HFF-Myc (cell line): ENCODE results near the gene ZNF385A.
"Not testable (repeated sequence)": the region's sequence is repeated elsewhere in the genome, so short reads cannot be mapped to it uniquely, and the experiment has no call there.

Experiments
- DNase-seq: peaks from one replicate; pipeline ENCODE4 v3.0.0-alpha.2; 2011; ENCODE audit warnings: low read depth; ENCODE audit errors: extremely low read depth
- H3K4me3 ChIP-seq: replicated peaks from 2 replicates; pipeline ENCODE4 v1.5.1; 2011; ENCODE audit warnings: low read depth, mild to moderate bottlenecking, control low read depth, low read length
- TF ChIP-seq, protein P1 (sequence below): IDR thresholded peaks from 2 replicates; pipeline ENCODE4 v1.5.1; 2012; ENCODE audit warnings: mild to moderate bottlenecking, low read depth, low read length, control low read depth; ENCODE audit errors: missing control alignments

Gene ZNF385A

GRCh38 chr12:54358945-54359761 is 25.4 kb downstream of the ZNF385A start:
- TF ChIP-seq, protein P1, sequence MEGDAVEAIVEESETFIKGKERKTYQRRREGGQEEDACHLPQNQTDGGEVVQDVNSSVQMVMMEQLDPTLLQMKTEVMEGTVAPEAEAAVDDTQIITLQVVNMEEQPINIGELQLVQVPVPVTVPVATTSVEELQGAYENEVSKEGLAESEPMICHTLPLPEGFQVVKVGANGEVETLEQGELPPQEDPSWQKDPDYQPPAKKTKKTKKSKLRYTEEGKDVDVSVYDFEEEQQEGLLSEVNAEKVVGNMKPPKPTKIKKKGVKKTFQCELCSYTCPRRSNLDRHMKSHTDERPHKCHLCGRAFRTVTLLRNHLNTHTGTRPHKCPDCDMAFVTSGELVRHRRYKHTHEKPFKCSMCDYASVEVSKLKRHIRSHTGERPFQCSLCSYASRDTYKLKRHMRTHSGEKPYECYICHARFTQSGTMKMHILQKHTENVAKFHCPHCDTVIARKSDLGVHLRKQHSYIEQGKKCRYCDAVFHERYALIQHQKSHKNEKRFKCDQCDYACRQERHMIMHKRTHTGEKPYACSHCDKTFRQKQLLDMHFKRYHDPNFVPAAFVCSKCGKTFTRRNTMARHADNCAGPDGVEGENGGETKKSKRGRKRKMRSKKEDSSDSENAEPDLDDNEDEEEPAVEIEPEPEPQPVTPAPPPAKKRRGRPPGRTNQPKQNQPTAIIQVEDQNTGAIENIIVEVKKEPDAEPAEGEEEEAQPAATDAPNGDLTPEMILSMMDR = no peak
- peak overlapping the region; percentile 54 for H3K4me3 ChIP-seq
- DNase-seq = peak; percentile 99

GRCh38 chr12:54358191-54358944 is 26.2 kb downstream of the ZNF385A start:
- H3K4me3 ChIP-seq = peak overlapping the region; percentile 54
- TF ChIP-seq, protein P1 = no peak
- DNase-seq = no peak

GRCh38 chr12:54357506-54358190 is 26.9 kb downstream of the ZNF385A start:
- TF ChIP-seq, protein P1 = no peak
- DNase-seq = no peak
- no peak overlapping the region for H3K4me3 ChIP-seq

GRCh38 chr12:54356951-54357356 is 27.6 kb downstream of the ZNF385A start:
- TF ChIP-seq, protein P1 = no peak
- no peak for DNase-seq
- no peak overlapping the region for H3K4me3 ChIP-seq

DNA sequence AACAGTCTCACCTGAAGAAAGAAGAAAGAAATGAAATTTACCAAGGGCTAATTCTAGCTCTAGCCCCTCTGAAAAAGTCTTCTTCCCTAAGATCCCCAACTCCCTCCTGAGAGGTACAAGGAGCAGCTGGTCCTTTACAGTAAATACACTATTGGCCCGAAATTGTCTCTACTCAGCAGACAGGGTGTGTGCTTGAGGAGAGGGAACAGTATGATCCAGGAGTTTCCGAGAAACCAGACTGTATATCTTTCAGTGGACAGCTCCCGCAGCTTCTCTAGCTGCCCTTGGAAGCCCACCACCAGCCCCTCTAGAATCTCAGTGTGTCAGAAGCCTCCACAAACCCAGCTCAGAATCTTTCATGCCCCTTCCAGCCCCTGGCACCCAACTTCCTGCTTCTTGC is 28.3 kb downstream of the ZNF385A start:
- no peak overlapping the region for H3K4me3 ChIP-seq
- no peak for DNase-seq
- TF ChIP-seq, protein P1 = no peak

- TF ChIP-seq, protein P1 = no peak
- no peak overlapping the region for H3K4me3 ChIP-seq
- no peak for DNase-seq
Observed at GRCh38 chr12:54355104-54355815, 29.3 kb downstream of the ZNF385A start.

DNA sequence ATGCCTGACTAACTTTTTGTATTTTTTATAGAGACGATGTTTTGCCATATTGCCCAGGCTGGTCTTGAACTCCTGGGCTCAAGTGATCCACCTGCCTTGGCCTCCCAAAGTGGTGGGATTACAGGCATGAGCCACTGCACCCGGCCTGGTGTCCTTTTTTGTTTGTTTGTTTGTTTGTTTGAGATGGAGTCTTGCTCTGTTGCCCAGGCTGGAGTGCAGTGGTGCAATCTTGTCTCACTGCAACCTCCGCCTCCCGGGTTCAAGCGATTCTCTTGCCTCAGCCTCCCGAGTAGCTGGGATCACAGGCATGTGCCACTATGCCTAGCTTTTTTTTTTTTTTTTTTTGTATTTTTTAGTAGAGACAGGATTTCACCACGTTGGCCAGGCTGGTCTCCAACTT is 30.3 kb downstream of the ZNF385A start:
- not testable (repeated sequence) for DNase-seq, H3K4me3 ChIP-seq
